CD4-positive, alpha-beta T cell treated with Interleukin-15 for 4 hours (primary cell): ENCODE results near the gene VSNL1.

ENCODE experiments used
- DNase-seq: peaks from one replicate; pipeline ENCODE4 v3.0.0-alpha.2; 2020; ENCODE audit warnings: low spot score

VSNL1 gene

DNA sequence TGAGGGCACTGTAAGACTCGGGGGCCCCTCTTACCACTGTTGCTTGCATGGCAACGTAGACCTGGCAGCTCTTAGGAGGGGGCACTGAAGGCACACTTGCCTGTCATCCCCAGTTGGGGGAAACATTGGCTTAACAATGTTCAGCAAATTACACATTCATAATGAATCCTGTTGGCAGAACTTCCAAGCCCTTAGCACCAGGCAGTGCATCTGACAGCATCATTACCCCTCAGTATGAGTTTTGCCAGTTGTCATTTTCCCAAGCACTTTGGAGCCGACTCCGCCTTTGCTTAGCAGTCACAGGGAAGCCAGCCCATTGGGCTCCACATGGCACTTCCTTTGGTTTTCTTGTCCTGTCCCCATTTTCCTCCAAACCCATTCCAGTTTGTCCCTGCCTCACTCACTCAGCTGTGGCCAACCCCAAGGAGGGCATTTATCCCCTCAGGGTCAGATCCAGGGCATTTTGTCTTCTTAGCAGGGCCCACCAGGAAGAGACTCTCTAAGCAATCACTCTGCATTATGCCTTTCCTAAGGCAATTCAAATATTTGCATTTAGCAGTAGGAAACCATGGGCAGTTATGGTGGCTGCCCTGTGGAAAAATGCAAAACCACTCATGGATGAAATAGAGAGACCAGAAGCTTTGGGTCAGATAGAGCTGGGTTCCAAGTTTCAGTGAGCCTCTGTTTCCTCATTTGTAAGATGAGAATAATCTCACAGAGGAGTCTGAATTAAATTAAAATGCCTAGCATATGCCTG is 73.9 kb downstream of the VSNL1 start:
- no peak for DNase-seq

DNA sequence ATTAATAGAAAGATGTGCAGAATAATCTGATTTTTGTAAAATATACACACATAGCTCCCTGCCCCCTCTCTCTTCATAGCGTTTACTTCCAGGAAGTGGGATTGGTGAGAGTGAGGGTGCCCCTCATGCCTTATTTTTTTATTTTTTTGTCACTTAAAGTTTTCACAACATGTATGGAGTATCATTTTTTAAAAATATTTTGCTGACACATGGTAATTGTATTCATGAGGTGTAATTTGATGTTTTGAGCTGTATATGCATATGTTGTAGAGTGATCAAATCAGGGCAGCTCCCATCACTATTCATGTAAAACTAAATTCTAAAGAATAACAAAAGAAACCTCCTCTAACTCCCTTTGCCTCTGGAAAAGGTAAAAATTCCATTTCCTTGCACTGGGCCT is 74.7 kb downstream of the VSNL1 start:
- DNase-seq = no peak

DNA sequence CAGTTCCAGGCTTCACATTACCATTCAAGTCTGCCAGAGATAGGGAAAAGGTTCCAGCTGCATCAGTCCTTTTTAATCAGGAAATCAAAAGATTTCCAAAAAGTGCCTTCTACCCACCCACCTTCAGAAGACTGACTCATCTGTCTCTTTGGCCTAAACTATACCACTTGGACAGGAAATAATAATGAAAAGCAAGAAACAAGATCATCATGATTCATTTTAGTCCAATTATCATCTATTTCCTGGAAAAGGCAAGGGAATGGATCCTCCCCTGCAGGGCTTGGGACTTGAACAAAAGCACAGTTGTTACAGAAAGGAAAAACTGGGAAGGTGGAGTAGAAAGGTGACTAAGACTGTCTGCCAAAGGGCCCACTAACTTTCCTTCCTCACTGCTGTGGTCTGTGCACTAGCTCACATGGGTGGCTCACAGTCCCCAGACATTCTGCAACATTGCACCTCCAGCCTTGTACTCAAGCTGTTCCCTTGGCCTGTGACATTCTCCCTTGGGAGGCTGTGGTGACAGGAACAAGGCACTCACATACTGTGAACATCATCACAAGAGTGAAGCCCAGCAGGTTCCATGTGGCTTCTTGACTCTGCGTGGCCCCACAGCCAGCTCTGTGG is 75.3 kb downstream of the VSNL1 start:
- DNase-seq = no peak

DNA sequence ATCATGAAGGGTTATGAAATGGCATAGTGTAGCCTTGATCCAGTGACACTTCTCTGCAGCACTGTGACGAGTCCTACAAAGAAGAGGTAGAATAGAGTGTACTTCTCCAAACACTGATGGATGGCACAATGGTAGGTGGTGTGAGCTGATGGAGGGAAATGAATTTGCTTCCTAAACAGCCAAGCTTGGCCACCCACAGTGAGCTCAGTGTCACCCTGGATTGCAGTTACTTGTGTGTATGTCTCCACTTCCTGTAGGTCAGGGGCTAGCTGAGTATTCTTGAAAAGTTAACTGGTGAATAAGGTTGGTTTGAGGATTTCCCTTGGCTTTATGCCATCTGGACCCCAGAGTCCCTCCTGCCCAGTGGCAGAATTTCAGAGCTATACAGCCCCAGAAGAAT is 75.9 kb downstream of the VSNL1 start:
- no peak for DNase-seq

DNA sequence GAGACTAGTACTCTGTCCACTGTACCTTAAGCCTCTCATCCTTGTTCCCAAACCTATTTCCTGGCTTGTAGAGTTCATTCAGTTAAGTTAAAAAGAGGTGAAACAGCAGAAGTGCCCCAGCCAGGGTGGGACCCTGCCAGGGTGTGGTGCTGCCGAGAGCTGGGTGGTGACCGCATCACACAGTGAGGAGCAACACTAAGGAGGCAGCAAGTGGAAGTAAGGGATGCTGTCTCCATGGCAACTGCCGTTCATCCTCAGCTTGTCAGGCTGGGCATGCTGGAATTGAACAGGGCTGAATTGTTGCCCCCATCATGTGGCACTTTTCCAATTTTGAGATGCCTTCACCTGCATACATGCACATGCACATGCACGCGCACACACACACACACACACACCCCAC is 77.0 kb downstream of the VSNL1 start:
- DNase-seq = no peak

DNA sequence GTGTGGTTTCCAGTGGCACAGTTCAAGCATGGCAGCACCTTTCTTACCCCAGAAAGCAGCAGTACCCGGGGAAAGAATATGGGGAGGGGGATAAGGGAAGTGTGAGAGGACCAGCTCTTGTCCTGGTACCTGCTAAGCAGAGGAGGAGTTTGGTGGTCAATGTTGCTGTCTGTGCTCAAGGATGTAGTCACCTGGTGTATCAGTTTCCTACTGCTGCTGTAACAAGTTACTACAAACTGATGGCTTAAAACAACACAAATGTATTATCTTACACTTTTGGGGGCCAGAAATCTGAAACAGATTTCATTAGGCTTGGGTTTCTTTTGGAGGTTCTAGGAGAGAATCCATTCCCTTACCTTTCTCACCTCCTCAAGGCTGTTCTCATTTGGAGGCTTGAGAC is 77.5 kb downstream of the VSNL1 start:
- DNase-seq = no peak

DNA sequence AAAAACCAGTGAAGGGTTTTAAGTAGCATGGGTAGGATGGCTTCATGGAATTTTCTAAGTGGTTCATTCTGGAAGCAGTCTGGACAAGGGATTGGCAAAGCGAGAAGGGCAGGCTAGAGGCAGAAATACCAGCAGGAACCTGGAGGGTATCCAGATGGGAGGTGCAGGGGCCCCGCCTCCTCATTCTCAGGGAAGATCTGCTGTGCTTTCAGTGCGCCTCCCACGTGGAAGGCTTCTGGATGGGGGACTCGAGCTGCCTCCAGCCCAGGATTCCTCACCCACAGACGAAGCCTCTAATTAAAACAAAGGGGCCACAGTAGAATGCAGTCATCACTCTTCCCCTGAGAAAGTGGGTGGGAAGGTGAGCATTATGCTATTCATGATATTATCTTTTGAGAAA is 79.8 kb downstream of the VSNL1 start:
- no peak for DNase-seq

DNA sequence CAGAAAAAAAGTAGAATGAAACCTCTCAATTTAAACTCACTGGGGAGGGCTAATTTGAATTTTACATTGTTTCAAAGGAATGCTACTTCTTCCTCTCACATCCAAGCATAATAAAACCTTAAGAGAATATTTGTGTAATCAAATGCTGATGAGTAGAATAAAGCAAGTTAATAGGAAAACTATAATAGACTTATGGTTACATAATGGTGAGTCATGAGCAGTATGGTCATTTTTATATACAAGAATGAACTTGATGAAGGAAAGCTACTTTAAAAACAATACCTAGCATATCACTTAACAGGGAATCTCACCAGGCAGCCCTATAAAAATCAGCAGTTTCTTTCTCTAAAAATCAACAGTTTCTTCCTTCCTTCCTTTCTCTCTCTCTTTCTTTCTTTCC is 80.3 kb downstream of the VSNL1 start:
- no peak for DNase-seq

DNA sequence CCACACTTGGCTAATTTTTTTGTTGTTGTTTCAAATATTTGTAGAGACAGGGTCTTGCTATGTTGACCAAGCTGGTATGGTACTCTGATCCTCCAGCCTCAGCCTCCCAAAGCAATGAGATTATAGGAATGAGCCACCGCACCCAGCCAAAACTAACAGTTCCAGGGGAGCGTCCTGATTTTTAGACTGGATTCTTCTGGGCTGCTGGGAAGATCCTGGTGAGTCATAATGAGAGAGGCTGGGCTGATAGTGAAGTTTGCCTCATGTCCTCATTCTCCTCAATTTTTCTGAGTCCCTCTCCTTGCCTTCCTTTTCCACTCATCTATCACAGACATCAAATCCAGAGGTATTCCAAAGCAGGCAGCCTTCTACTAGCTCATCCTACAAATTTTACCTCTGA is 81.3 kb downstream of the VSNL1 start:
- no peak for DNase-seq

DNA sequence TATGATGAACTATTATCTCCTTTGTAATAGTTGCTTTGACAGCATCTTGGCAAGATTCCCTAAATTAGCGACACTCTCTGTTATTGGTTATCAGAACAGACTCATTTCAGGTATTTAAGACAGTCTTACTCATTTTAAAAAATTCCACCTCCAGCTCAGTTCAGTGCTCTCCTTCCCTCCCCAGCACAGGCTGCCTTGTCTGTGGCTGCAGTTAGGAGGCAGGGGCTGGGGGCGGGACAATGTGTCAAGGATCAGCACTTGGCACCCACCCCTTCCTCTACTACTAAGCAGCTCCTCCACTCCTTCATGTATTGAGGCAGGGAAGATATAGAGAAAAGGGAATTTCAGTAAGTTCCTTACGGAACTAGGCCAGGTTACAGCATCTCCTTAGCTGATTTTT is 85.0 kb downstream of the VSNL1 start:
- no peak for DNase-seq

DNA sequence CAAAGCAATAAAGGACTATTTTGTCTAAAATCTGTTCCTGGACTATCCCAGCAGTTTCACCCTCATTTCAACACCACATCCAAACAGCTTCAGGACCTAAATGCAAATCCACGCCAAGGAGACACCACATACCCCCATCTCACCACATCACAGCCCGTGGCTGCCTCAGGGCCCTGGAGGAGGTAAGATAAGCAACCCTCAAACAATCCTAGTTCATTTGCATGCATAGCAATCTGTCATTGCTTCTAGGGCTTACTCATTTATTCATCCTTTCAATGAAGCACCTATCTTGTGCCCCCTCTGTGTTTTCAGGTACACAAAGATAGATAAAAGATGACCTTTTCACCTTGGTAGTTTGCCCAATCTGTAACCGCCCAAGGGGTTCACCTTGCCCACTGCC is 86.5 kb downstream of the VSNL1 start:
- DNase-seq = no peak

DNA sequence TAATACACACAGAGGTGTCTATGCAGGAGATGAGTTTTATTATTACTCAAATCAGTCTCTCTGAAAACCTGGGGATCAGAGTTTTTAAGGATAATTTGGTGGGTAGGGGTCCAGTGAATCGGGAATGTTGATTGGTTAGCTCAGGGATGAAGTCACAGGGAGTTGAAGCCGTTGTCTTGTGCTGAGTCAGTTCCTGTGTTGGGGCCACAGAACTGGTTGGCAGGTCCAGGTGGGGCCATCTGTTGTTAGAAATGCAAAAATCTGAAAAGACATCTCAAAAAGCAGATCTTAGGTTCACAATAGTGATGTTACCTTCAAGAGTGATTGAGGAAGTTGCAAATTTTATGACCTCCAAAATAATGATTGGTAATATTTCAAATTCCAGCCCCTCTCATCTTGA is 86.9 kb downstream of the VSNL1 start:
- DNase-seq = no peak

DNA sequence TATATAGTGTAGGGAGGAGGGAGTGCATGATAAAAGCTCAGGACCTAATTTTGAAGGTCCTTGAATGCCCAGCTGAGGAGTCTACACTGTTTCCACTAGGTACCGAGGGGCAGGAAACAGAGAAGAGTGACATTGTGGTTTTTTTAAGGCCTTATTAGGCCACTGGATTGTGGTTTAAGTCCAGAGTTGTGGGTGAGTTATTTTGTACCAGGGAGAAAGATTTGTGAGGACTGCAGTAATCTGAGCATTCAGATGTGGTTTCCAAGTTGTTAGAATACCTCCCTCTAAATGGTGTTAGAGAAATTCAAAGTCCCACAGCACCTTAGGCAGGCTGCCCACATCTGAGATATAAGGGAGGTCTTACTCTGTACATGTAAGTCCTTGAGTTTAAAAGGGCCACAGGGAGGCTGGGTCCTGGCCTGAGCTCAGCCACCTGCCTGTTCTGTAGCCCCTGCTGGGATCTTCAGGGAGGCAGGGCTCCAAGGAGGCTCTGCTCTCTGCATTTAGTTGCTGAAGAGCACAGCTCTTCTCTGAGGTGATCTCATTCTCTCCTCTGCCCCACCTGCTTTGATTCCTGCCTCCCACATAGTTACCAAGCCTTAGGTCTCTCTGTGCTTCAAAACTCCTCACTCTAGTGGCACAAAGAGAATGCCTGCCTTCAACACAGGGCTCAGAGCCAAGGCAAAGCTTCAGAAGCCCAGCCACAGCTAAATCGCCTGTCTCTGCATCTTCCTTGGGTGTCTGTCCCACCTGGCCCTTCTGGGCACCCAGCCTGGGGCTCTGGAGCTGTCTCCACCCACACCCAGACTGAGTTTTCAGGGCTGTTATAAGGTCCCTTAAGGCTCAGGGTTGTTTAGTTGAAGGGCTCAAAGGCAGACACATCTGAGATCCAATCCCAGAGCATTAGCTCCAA is 88.1 kb downstream of the VSNL1 start:
- DNase-seq = no peak

DNA sequence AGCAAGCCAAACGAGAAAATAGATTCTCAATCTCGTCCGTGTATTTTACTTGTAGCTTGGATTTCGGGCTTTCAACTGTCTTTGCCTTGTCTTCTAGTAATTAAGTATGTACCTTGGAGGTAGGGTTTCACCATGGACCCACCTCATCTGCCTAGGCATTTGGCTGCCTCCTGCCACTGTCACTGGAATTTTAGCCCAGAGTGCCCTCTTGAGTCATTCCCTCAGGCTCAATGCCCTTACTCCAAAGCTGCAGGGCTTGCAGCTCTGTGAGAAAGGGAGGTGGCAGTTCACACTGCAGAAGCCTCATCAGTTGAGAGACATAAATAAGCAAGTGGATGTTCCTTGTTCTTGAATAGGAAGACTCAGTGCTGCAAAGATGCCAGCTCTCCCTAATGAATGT is 89.6 kb downstream of the VSNL1 start:
- DNase-seq = no peak

DNA sequence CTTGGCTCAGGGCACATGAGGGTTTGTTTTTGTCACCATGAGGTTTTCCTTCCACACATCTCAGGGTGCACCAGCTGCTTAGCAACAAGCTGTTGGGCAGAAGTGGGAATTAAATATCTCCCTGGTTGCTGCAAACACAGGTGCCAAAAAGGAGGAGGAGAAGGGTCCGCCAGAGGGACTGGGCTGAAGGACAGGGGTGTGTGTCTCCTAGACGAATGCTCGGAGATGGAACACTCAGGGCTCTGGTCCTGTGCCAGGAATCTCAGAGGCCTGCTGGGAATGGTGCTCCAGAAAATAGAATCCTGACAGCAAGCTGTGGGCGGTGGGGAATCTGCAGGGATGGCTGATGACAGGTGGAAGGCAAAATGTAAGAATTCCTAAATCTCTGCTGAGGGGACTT is 94.5 kb downstream of the VSNL1 start:
- DNase-seq = no peak

DNA sequence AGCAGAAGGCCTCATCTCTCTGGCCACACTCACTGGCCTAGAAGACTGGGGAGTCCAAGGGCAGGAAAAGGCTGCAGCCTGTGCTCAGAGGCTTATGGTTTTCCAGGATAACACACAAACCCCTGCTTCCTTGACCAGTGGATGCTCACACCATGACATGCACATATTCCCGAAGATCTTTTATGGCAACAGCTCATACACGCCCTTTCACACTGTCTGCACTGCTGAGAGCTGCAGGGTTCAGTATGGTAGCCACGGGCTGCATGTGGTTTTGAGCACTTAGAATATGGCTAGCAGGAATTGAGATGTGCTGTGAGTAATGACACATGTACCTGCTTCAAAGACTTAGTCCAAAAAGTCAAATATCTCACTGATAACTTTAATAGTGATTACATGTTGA is 95.8 kb downstream of the VSNL1 start:
- no peak for DNase-seq

DNA sequence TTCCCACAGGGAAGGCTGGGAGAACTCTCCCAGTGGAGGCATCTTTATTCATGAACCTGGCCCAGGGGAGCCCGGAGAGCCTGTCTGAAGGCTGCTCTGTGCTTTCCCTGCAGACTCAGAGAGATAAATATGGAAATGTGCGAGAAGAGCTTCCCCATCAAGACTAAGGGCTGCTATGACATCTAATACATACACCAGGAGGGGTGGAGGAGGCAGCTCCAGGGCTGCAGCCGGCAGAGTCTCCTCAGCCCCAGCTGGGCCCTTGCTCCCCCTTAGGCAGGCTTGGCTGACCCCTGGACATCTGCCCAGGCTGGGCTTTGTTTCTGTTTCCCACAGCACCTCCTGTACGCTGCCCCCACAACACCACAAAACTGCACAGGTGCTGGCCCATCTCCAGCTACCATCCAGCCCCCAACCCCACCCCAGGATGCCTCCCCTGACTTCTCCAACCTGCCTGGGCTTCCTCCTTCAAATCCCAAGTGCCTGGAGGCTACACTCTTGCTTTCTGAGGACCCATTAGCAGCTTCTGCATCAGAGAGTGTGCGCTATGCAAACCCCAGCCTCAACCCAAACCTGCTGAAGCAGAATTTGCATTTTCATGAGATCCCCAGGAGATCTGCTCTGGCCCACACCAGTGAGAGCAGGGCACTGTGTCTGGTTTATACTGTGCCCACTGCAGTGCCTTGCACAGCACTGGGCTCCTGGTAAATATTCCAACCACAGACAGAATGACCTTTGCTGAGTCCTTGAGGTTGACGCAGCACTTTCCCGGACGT is 96.8 kb downstream of the VSNL1 start:
- no peak for DNase-seq

DNA sequence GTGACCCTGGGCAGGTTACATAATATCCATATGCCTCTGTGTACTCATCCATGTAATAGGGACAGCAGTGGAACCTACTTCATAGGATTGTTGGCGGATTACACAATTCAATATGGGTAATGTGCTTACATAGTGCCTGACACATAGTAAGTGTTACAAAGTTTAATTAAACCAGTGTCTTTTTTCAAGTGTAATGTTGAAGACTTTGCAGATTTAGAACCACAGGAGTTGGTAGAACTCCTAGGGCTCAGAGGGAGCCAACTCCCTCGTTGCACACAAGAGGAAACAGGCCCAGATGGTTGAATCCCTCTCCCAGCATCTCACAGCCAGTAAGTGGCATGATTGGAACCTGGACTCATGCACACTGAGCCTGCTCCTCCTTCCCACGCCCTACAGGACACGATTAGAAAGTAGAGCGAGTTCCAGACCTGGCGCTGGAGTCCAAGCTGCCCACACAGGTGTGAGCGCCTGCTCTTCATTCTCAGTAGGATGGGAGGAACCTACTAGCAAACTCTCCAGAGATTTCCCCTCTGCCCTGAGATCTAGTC is 97.8 kb downstream of the VSNL1 start:
- no peak for DNase-seq

DNA sequence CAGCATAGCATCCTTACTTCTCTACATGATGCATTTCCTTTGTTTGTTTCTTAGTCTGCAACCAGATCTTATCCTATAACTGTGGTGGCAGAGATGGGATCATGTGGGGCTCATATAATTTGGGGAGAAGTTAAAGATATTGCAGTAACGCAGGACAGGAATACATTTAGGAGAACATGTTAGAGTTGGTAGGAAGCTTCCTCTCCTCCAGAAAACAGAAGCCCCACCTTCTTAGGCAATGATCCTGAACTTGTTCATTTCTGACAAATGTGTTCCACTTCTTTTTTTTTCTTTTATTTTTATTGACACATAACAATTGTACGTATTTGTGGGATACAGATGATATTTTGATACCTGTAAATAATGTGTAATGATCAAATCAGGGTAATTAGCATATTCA is 99.9 kb downstream of the VSNL1 start:
- no peak for DNase-seq

DNA sequence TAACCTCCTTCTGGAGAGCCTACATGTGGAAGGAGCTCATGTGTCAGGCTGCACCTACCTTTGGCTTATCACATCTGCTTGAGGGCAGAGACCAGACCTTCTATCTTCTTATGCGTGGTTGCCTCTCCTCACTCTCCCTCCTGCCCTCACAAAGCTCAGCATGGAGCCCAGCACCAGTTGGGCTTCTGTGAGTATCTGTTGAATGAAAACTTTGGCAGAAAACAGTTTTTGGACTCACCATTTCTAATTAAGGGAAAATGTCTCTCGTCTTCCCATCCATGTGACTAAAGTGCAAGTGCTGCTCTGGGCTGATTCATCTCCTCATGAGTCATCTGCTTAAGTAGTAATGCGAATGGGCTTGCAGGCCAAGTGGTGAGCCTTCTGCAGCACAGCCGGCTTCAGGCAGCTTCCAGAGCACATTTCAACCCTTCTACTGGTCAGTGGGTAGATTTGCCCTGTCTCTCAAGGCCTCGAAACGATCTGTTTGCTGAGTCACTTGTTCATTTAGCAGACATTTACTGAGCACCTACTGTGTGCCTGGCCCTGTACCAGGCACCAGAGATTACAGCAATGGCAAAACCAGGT is 102.6 kb downstream of the VSNL1 start:
- no peak for DNase-seq

DNA sequence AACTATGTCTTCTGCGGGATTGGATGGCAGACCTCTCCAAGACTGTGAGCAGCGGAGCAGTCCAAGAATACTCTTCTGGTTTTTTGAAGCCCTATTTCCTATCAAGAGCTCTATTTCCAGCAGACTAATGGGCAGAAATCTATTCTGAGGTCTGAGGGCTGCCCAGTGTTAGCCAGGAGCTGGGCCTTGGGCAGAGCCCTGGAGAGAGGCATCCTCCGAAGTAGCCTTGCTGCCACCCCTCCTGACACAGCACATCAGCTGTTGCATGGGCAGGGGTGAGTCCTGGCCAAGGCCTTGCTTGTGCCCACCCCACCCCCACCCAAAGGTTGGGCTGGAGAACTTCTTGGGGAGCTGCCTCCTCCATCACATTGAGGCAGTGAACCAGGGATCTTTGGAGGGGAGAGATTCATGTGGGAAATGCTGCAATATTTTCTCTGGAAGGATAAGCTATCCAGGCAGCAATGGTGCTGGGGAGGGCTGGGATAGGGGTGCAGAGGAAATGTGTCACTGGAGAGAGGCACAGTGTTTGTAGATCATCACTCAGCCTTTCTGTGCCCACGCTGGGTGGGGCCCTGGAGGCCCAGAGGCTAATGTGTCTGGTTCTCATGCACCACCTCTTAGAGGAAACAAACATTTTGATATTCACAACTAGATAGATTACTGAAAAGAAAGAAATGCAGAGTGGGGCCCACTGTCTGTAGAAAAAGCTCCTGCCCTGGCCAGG is 104.7 kb downstream of the VSNL1 start:
- DNase-seq = no peak
